ENCODE data around the gene LCE1B.

Gene LCE1B

DNA sequence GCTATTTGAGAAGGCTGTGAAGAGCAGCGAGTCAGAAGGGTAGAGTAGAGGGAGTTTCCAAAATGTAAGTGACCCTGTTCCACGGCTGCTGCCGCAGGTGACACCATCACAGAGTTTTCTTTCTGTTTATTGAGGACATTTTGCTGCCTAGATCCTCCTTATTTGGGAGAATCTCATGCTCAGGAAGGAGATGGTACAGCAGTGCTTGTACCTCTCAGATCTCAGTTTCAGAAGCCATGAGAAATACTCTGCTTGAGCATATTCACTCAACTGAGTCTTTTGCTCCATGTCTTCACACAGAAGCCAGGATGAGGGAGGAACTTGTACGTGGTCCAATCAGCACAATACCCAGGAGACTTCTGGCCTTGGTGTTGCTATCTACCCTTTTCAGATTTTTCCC is 49.6 kb downstream of the LCE1B start:
- no peak for DNase-seq (ENCODE audit: low read depth)
